OCI-LY1 (cell line): ENCODE data around the gene CIRBP.

ENCODE experiments used
- H2AFZ ChIP-seq: fragments of 200-600 bp; sonication (generic), shearing (Covaris generic); 2 replicates; pipeline ENCODE4 v1.6.0; 2014; ENCODE audit warnings: antibody characterized with exemption, mild to moderate bottlenecking, low read length
- H3F3A ChIP-seq: fragments of 200-600 bp; sonication (generic), shearing (Covaris generic); 2 replicates; pipeline ENCODE4 v1.6.0; 2014; ENCODE audit warnings: mild to moderate bottlenecking, antibody characterized with exemption, low read length, moderate library complexity; ENCODE audit not compliant: insufficient read depth
- H3K27ac ChIP-seq: fragments of 200-600 bp; sonication (generic); 2 replicates; pipeline ENCODE4 v1.5.1; 2014; ENCODE audit warnings: low read length, mixed run types, mild to moderate bottlenecking, low read depth; ENCODE audit not compliant: poor library complexity, severe bottlenecking
- H3K27me3 ChIP-seq: fragments of 200-600 bp; sonication (generic); 2 replicates; pipeline ENCODE4 v1.6.0; 2014; ENCODE audit warnings: antibody characterized with exemption, mild to moderate bottlenecking, low read length, moderate library complexity; ENCODE audit not compliant: insufficient read depth
- H3K36me3 ChIP-seq: fragments of 200-600 bp; sonication (generic); 2 replicates; pipeline ENCODE4 v1.6.1; 2014; ENCODE audit warnings: mild to moderate bottlenecking, antibody characterized with exemption, low read length, moderate library complexity, mixed read lengths; ENCODE audit not compliant: insufficient read depth
- H3K4me1 ChIP-seq: fragments of 200-600 bp; sonication (generic); 2 replicates; pipeline ENCODE4 v1.5.1; 2014; ENCODE audit warnings: mild to moderate bottlenecking, low read length, moderate library complexity; ENCODE audit not compliant: insufficient read depth, severe bottlenecking
- H3K4me2 ChIP-seq: fragments of 200-600 bp; sonication (generic), shearing (Covaris generic); 2 replicates; pipeline ENCODE4 v1.6.1; 2014; ENCODE audit warnings: low read length
- H3K4me3 ChIP-seq: fragments of 200-600 bp; sonication (generic); 2 replicates; pipeline ENCODE4 v1.5.1; 2014; ENCODE audit warnings: low read length, low read depth, mild to moderate bottlenecking, mixed read lengths; ENCODE audit not compliant: poor library complexity, severe bottlenecking
- H3K79me2 ChIP-seq: fragments of 200-600 bp; shearing (Covaris generic); 2 replicates; pipeline ENCODE4 v1.6.1; 2016; ENCODE audit warnings: mixed run types, low read length, mixed read lengths; ENCODE audit not compliant: insufficient read depth
- H3K9ac ChIP-seq: fragments of 200-600 bp; sonication (generic), shearing (Covaris generic); 2 replicates; pipeline ENCODE4 v1.6.1; 2014; ENCODE audit warnings: mild to moderate bottlenecking, low read length, mixed read lengths
- H3K9me2 ChIP-seq: fragments of 200-600 bp; sonication (generic), shearing (Covaris generic); 2 replicates; pipeline ENCODE4 v1.6.1; 2014; ENCODE audit warnings: low read depth, mild to moderate bottlenecking, low read length, mixed read lengths
- H3K9me3 ChIP-seq: fragments of 200-600 bp; shearing (Covaris generic); 2 replicates; pipeline ENCODE4 v1.6.1; 2014; ENCODE audit warnings: low read length, mixed read lengths
- H4K20me1 ChIP-seq: fragments of 200-600 bp; sonication (generic), shearing (Covaris generic); 2 replicates; pipeline ENCODE4 v1.6.0; 2016; ENCODE audit warnings: mild to moderate bottlenecking, low read length; ENCODE audit not compliant: insufficient read depth
- EZH2 ChIP-seq: fragments of 200-600 bp; sonication (generic), shearing (Covaris generic); IDR thresholded peaks from 2 replicates; pipeline ENCODE4 v1.8.0; 2017; ENCODE audit warnings: borderline replicate concordance, mixed run types, mild to moderate bottlenecking, antibody characterized with exemption, low read length, moderate library complexity, mixed read lengths
- TF ChIP-seq, protein P1 (sequence below): fragments of 200-600 bp; sonication (generic), shearing (Covaris generic); IDR thresholded peaks from 2 replicates; pipeline ENCODE4 v1.5.1; 2017; ENCODE audit warnings: mild to moderate bottlenecking, antibody characterized with exemption, low read length, moderate library complexity, mixed read lengths

The CIRBP gene

DNA sequence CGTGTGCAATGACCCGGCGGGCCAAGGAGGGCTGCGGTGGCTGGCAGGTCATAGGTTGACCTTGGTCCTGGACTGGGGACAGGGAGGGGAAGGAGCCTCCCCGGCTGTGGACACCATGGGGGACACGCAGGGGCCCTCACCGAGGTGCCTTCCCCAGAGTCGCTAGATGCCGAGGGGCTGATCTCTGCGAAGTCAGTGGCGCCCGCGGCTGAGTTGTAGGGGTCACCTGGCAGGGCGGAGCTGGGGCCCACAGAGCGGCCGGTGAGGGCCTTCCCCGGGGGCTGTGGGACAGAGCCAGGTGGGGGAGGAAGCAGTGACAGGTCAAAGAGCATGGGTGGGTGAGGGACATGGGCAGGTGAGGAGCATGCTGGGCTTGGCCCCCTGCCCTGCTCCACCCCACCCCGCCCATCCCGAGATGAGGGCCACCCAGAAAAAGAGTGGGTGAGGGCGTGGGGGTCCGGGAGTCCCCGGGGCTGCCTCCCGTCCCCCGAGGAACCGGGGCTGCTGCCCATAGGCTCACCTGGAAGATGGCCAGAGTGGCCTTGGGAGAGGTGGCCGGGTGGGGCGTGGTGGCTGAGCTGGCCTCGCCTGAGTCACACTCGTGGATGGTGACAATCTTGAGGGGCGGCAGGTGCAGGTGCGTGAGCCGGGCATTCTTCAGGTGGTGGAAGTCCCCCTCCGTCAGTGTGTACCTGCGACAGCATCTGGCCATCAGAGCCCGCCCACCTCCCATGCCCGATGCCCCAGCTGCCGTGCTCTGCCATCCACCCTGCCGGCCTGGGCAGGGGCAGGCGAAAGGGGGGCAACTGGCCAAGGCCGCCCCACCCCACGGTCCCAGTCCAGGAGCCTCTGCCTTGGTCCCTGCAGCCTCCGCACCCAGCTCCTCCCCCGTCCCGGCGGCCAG is 34.8 kb upstream of the CIRBP start:
- no peak overlapping the region for H3K4me2 ChIP-seq
- no peaks in the 10 kb centered on the region for H3K36me3 ChIP-seq
- no peaks in the 10 kb centered on the region for H3K9me3 ChIP-seq
- peaks cover 2% of the 10 kb centered on the region; the same call in 1 of the 2 replicates for H3F3A ChIP-seq
- H3K79me2 ChIP-seq, result no peaks in the 10 kb centered on the region
- peaks cover 6% of the 10 kb centered on the region for H3K4me1 ChIP-seq
- no peaks in the 10 kb centered on the region for H3K9me2 ChIP-seq
- no peak overlapping the region for H2AFZ ChIP-seq
- H3K27me3 ChIP-seq, result peaks cover 6% of the 10 kb centered on the region; the same call in 1 of the 2 replicates
- no peak overlapping the region for H3K4me3 ChIP-seq
- H3K27ac ChIP-seq, result no peak overlapping the region
- no peak for TF ChIP-seq EZH2
- TF ChIP-seq, protein P1, sequence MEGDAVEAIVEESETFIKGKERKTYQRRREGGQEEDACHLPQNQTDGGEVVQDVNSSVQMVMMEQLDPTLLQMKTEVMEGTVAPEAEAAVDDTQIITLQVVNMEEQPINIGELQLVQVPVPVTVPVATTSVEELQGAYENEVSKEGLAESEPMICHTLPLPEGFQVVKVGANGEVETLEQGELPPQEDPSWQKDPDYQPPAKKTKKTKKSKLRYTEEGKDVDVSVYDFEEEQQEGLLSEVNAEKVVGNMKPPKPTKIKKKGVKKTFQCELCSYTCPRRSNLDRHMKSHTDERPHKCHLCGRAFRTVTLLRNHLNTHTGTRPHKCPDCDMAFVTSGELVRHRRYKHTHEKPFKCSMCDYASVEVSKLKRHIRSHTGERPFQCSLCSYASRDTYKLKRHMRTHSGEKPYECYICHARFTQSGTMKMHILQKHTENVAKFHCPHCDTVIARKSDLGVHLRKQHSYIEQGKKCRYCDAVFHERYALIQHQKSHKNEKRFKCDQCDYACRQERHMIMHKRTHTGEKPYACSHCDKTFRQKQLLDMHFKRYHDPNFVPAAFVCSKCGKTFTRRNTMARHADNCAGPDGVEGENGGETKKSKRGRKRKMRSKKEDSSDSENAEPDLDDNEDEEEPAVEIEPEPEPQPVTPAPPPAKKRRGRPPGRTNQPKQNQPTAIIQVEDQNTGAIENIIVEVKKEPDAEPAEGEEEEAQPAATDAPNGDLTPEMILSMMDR, result no peak
- no peak overlapping the region for H3K9ac ChIP-seq
- H4K20me1 ChIP-seq, result no peaks in the 10 kb centered on the region

GRCh38 chr19:1234955-1235380 is 34.2 kb upstream of the CIRBP start:
- Histone ChIP-seq H3K9ac (no peak overlapping the region), H3K27me3 (peaks cover 6% of the 10 kb centered on the region; the same call in 1 of the 2 replicates), H3K4me3 (no peak overlapping the region), H3K9me3 (no peaks in the 10 kb centered on the region), H4K20me1 (no peaks in the 10 kb centered on the region), H3K36me3 (no peaks in the 10 kb centered on the region), H3F3A (peaks cover 5% of the 10 kb centered on the region; the same call in 1 of the 2 replicates), H3K4me1 (peaks cover 8% of the 10 kb centered on the region), H3K9me2 (no peaks in the 10 kb centered on the region), H3K4me2 (no peak overlapping the region), H3K79me2 (no peaks in the 10 kb centered on the region), H3K27ac (no peak overlapping the region), H2AFZ (no peak overlapping the region)
- TF ChIP-seq EZH2, result no peak
- TF ChIP-seq, protein P1, result no peak

DNA sequence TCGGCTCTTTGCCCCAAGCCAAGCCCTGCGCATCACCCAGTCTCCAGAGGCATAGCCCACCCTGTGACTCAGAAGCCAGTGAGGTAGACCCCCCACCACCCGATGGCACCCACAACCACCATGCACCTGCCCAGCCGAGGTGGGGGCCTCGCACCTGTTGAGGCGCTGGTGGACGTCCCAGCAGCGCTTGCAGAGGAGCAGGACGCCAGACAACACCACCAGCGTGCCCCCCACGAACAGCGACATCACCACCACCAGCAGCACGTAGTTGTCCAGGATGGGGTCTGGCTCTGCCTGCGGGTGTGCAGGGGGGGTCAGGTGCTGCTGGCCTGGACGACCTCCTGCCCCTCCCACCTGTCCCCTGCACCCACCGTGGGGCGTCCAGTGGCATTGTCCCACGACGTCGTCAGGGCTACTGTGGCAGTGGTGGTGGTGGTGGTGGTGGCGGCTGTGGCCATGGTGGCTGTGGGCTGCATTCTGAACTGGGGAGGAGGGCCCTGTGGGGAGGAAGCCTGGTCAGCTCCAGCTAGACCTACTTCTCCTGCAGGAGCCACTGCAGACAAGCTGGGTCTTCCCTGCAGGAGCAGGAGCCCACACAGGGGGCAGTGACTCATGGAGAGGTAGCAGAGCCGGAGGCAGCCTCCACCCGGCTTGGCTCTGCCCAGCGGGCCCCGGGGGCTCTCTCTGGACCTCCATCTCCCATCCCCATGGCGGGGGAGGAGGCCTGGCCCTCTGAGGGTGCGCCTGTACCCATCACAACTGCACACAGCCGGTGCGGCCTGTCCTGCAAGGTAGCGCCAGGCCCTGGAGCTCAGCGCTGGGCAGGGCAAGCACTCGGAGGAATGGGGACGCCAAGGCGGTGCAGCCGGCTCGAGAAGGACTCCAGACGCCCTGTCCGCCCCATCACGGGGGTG is 33.2 kb upstream of the CIRBP start:
- H3K79me2 ChIP-seq, result no peaks in the 10 kb centered on the region
- H3F3A ChIP-seq, result peaks cover 5% of the 10 kb centered on the region; the same call in 1 of the 2 replicates
- H4K20me1 ChIP-seq, result no peaks in the 10 kb centered on the region
- no peaks in the 10 kb centered on the region for H3K9me2 ChIP-seq
- no peak overlapping the region for H2AFZ ChIP-seq
- TF ChIP-seq EZH2, result no peak
- TF ChIP-seq, protein P1, result no peak
- H3K9ac ChIP-seq, result no peak overlapping the region
- H3K27me3 ChIP-seq, result peaks cover 6% of the 10 kb centered on the region; the same call in 1 of the 2 replicates
- H3K27ac ChIP-seq, result no peak overlapping the region
- H3K4me3 ChIP-seq, result no peak overlapping the region
- H3K36me3 ChIP-seq, result no peaks in the 10 kb centered on the region
- no peaks in the 10 kb centered on the region for H3K9me3 ChIP-seq
- H3K4me1 ChIP-seq, result peaks cover 14% of the 10 kb centered on the region
- no peak overlapping the region for H3K4me2 ChIP-seq
